ENCODE results near the gene KCND3. TPM values are rescaled to one million over a fixed set of nuclear protein-coding genes. Genes with fewer than 3 reads are reported as not detected.

Gene KCND3
- total and polyA plus RNA-seq, 2 experiments from 2014 or later = 0.16 to 0.33 TPM

DNA sequence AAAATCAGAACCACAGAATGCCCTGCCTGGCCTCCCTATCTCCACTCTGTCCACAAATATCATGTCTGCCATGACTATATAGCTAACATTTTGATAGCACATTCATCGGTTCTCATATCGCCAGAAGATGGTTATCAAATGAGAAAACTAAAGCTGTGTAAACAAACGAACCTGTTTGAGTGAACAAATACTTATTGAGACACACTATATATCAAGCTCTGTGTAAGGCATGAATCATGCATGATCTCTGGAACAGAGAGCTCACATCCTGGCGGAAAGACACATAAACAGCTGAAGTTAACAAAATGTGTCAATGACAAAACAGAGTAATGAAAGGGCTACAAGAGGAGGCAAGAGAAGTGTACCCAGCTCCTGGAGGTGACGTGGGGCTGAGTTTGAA is 13.1 kb downstream of the KCND3 start:
- Histone ChIP-seq H3K27me3 (peaks cover 83% of the 10 kb centered on the region), H3K9me3 (ENCODE audit: low read depth) (no peaks in the 10 kb centered on the region), H3K36me3 (no peaks in the 10 kb centered on the region), H3K4me1 (ENCODE audit: low read depth) (peaks cover 3% of the 10 kb centered on the region), H3K4me3 (no peak overlapping the region), H3K27ac (no peak overlapping the region)
- TF ChIP-seq CTCF (IDR thresholded peaks at IDR 0.05; ENCODE audit: low read depth, low read length) = no peak
- no peak for DNase-seq (ENCODE audit: low read depth in 1 of 2, low spot score in 1 of 2)

DNA sequence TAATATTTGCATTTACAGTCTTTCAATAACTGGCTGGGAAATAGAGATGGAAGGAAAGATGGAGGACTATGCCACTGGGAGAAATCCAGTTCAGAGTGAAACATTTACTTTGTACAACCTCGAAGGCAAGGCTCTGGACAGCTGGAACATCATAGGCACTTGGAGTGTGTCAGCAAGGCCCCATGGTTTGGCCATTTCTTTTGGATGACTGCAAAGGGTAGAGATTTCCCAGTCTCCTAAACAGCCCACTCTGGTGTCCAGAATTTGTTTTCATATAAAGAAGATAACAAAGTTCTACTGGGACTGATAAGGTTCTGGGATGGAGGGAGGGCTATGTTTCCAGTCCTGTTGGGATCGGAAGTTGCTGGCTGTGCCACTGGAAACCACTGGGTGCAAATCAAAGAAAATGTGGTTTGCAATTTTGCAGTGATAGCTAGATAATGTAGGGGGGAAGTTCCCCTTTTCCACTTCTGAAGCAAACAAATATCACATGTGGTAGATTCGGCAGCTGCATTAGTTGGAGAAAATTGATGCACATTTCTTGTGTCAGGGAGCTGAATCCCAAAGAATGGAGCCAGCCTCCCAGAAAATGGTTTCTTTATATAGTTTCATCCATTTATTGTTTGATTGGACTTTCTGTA is 16.2 kb downstream of the KCND3 start:
- Histone ChIP-seq H3K4me3 (no peak overlapping the region), H3K27me3 (peaks cover 76% of the 10 kb centered on the region), H3K27ac (no peak overlapping the region), H3K9me3 (ENCODE audit: low read depth) (no peaks in the 10 kb centered on the region), H3K4me1 (ENCODE audit: low read depth) (peaks cover 3% of the 10 kb centered on the region), H3K36me3 (no peaks in the 10 kb centered on the region)
- no peak for TF ChIP-seq CTCF (IDR thresholded peaks at IDR 0.05; ENCODE audit: low read depth, low read length)
- no peak for DNase-seq (ENCODE audit: low read depth in 1 of 2, low spot score in 1 of 2)

GRCh38 chr1:111971396-111971795 is 18.1 kb downstream of the KCND3 start:
- peaks cover 71% of the 10 kb centered on the region for H3K27me3 ChIP-seq
- TF ChIP-seq CTCF (IDR thresholded peaks at IDR 0.05; ENCODE audit: low read depth, low read length) = no peak
- H3K27ac ChIP-seq = no peak overlapping the region
- no peaks in the 10 kb centered on the region for H3K36me3 ChIP-seq
- no peak overlapping the region for H3K4me3 ChIP-seq
- H3K9me3 ChIP-seq (ENCODE audit: low read depth) = no peaks in the 10 kb centered on the region
- H3K4me1 ChIP-seq (ENCODE audit: low read depth) = no peaks in the 10 kb centered on the region
- no peak for DNase-seq (ENCODE audit: low read depth in 1 of 2, low spot score in 1 of 2)

DNA sequence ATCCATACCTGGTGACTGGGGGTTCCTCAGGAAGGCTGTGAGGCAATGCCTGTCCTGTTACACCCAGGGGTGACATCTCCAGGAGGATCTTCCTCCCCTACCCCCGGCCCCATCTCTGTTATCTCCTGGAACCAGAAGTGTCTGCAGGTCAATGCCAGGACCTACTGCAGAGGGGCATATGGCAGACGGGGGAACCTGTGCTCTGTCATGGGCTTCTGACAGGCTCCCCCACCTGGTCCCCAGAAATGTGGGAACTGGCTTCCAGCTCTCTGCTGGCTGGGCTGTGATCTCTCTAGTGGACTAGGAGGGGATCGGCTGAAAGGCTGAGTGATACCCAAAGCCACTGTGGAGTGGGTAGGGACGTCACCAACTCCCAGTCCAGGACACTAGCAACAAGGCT is 21.0 kb downstream of the KCND3 start:
- peaks cover 67% of the 10 kb centered on the region for H3K27me3 ChIP-seq
- no peak for DNase-seq (ENCODE audit: low read depth in 1 of 2, low spot score in 1 of 2)

GRCh38 chr1:111967886-111968285 is 21.6 kb downstream of the KCND3 start:
- no peak overlapping the region for H3K27ac ChIP-seq
- no peaks in the 10 kb centered on the region for H3K36me3 ChIP-seq
- H3K4me1 ChIP-seq (ENCODE audit: low read depth) = no peaks in the 10 kb centered on the region
- no peaks in the 10 kb centered on the region for H3K9me3 ChIP-seq (ENCODE audit: low read depth)
- peaks cover 67% of the 10 kb centered on the region for H3K27me3 ChIP-seq
- DNase-seq (ENCODE audit: low read depth in 1 of 2, low spot score in 1 of 2) = no peak
- H3K4me3 ChIP-seq = no peak overlapping the region
- no peak for TF ChIP-seq CTCF (IDR thresholded peaks at IDR 0.05; ENCODE audit: low read depth, low read length)

More for the DNA sequence above, 21.0 kb downstream of the KCND3 start:
- H3K4me3 ChIP-seq = no peak overlapping the region
- no peak overlapping the region for H3K27ac ChIP-seq
- H3K4me1 ChIP-seq (ENCODE audit: low read depth) = no peaks in the 10 kb centered on the region
- no peaks in the 10 kb centered on the region for H3K36me3 ChIP-seq
- no peaks in the 10 kb centered on the region for H3K9me3 ChIP-seq (ENCODE audit: low read depth)
- TF ChIP-seq CTCF (IDR thresholded peaks at IDR 0.05; ENCODE audit: low read depth, low read length) = no peak

Measured in cardiac muscle cell (in vitro differentiated cells and primary cell).